WTC11 (cell line): ENCODE data around the gene GGCT. TPM values are rescaled to one million over a fixed set of nuclear protein-coding genes. Genes with fewer than 3 reads are reported as not detected.
"Not testable (repeated sequence)": the region's sequence is repeated elsewhere in the genome, so short reads cannot be mapped to it uniquely, and the experiment has no call there.

Experiments used
- ATAC-seq: fragments of 200-7000 bp; cut with Tn5 transposase; 2 replicates; pipeline ENCODE4 v1.10.0; 2021; ENCODE audit warnings: mild to moderate bottlenecking, moderate library complexity
- CTCF ChIA-PET: fragments of 300-600 bp; sonication (Branson Sonifier 250); formaldehyde crosslinking; loops from one replicate; lab custom pipeline; 2021; ENCODE audit warnings: antibody characterized with exemption; lab: Charles Lee
- POLR2A ChIA-PET: fragments of 350-600 bp; sonication (Branson Sonifier 250); formaldehyde crosslinking; loops from one replicate; lab custom pipeline; 2021; ENCODE audit warnings: antibody characterized with exemption; lab: Charles Lee
- DNase-seq: peaks from one replicate; pipeline ENCODE4 v3.0.0; 2021; ENCODE audit warnings: low spot score
- H3K27ac Mint-ChIP-seq: 2 replicates; pipeline ENCODE4 v1.8.0; 2021; ENCODE audit warnings: mixed read lengths
- H3K27me3 Mint-ChIP-seq: 2 replicates; pipeline ENCODE4 v1.8.0; 2021; ENCODE audit warnings: low read depth, mild to moderate bottlenecking, moderate library complexity, mixed read lengths
- H3K36me3 Mint-ChIP-seq: 2 replicates; pipeline ENCODE4 v1.8.0; 2021; ENCODE audit warnings: mixed read lengths
- H3K4me1 Mint-ChIP-seq: 2 replicates; pipeline ENCODE4 v1.8.0; 2022; ENCODE audit warnings: mixed read lengths
- H3K4me3 Mint-ChIP-seq: 2 replicates; pipeline ENCODE4 v1.8.0; 2021; ENCODE audit warnings: mild to moderate bottlenecking, moderate library complexity, mixed read lengths
- H3K9me3 Mint-ChIP-seq: 2 replicates; pipeline ENCODE4 v1.8.0; 2021; ENCODE audit warnings: mixed read lengths
- ELF4 ChIP-seq: sonication (generic); formaldehyde crosslinking; IDR thresholded peaks from 2 replicates; pipeline ENCODE4 v1.8.1; 2022; ENCODE audit warnings: low read depth, mild to moderate bottlenecking, moderate library complexity, missing genetic modification reagents
- EMX1 ChIP-seq: fragments of 250-450 bp; sonication (Bioruptor Pico); IDR thresholded peaks from 2 replicates; pipeline ENCODE4 v1.8.0; 2021; ENCODE audit warnings: mild to moderate bottlenecking
- ESRRA ChIP-seq: sonication (generic); formaldehyde crosslinking; IDR thresholded peaks from 2 replicates; pipeline ENCODE4 v1.8.1; 2022; ENCODE audit warnings: mild to moderate bottlenecking, missing genetic modification reagents, borderline replicate concordance
- FOXK1 ChIP-seq: sonication (generic); formaldehyde crosslinking; IDR thresholded peaks from 2 replicates; pipeline ENCODE4 v1.8.0; 2022; ENCODE audit warnings: mild to moderate bottlenecking, moderate library complexity, missing genetic modification reagents
- KAT7 ChIP-seq: sonication (generic); formaldehyde crosslinking; IDR thresholded peaks from 2 replicates; pipeline ENCODE4 v1.8.1; 2023; ENCODE audit warnings: missing genetic modification reagents, mild to moderate bottlenecking, borderline replicate concordance
- MXD4 ChIP-seq: fragments of 250-450 bp; sonication (Bioruptor Pico); IDR thresholded peaks from 2 replicates; pipeline ENCODE4 v1.8.0; 2021; ENCODE audit warnings: mild to moderate bottlenecking, moderate library complexity, borderline replicate concordance
- MYBL2 ChIP-seq: sonication (generic); formaldehyde crosslinking; IDR thresholded peaks from 2 replicates; pipeline ENCODE4 v1.8.1; 2023; ENCODE audit warnings: mild to moderate bottlenecking, moderate library complexity, missing genetic modification reagents
- NR2C2 ChIP-seq: sonication (generic); formaldehyde crosslinking; IDR thresholded peaks from 2 replicates; pipeline ENCODE4 v1.8.0; 2022; ENCODE audit warnings: mild to moderate bottlenecking, missing genetic modification reagents
- NR3C1 ChIP-seq: sonication (generic); formaldehyde crosslinking; conservative IDR thresholded peaks from 2 replicates; pipeline ENCODE4 v1.8.1; 2023; ENCODE audit warnings: low read depth, mild to moderate bottlenecking, missing genetic modification reagents
- PRRX2 ChIP-seq: fragments of 250-450 bp; sonication (Bioruptor Pico); IDR thresholded peaks from 2 replicates; pipeline ENCODE4 v1.8.0; 2021; ENCODE audit warnings: mild to moderate bottlenecking
- RORB ChIP-seq: fragments of 250-450 bp; sonication (Bioruptor Pico); IDR thresholded peaks from 2 replicates; pipeline ENCODE4 v1.9.0; 2021; ENCODE audit warnings: mild to moderate bottlenecking
- SP1 ChIP-seq: sonication (generic); formaldehyde crosslinking; conservative IDR thresholded peaks from 2 replicates; pipeline ENCODE4 v1.8.1; 2022; ENCODE audit warnings: missing genetic modification reagents
- TEAD4 ChIP-seq: sonication (generic); formaldehyde crosslinking; IDR thresholded peaks from 2 replicates; pipeline ENCODE4 v1.8.0; 2022; ENCODE audit warnings: mild to moderate bottlenecking, missing genetic modification reagents
- ZNF219 ChIP-seq: sonication (generic); formaldehyde crosslinking; IDR thresholded peaks from 2 replicates; pipeline ENCODE4 v1.8.0; 2023; ENCODE audit warnings: missing genetic modification reagents, mild to moderate bottlenecking, borderline replicate concordance
- ZNF263 ChIP-seq: sonication (generic); formaldehyde crosslinking; IDR thresholded peaks from 2 replicates; pipeline ENCODE4 v1.8.1; 2022; ENCODE audit warnings: low read depth, mild to moderate bottlenecking, moderate library complexity, missing genetic modification reagents
- ZNF317 ChIP-seq: sonication (generic); formaldehyde crosslinking; IDR thresholded peaks from 2 replicates; pipeline ENCODE4 v1.8.1; 2023; ENCODE audit warnings: low read depth, mild to moderate bottlenecking, moderate library complexity, missing genetic modification reagents, borderline replicate concordance
- ZNF416 ChIP-seq: fragments of 250-450 bp; sonication (Bioruptor Pico); IDR thresholded peaks from 2 replicates; pipeline ENCODE4 v1.9.0; 2021; ENCODE audit warnings: mild to moderate bottlenecking, inconsistent platforms
- total RNA-seq: library from RNA; stranded (reverse); gene quantifications from 3 replicates; pipeline ENCODE4 v1.2.3, GENCODE V29; 2021
- TF ChIP-seq, protein P1 (sequence below): sonication (generic); formaldehyde crosslinking; IDR thresholded peaks from 2 replicates; pipeline ENCODE4 v1.8.1; 2023; ENCODE audit warnings: mild to moderate bottlenecking, missing genetic modification reagents
- TF ChIP-seq, protein P2 (sequence below): sonication (generic); formaldehyde crosslinking; IDR thresholded peaks from 2 replicates; pipeline ENCODE4 v1.8.0; 2022; ENCODE audit warnings: mild to moderate bottlenecking, missing genetic modification reagents
- TF ChIP-seq, protein P3 (sequence below): fragments of 250-450 bp; sonication (Bioruptor Pico); IDR thresholded peaks from 2 replicates; pipeline ENCODE4 v1.9.0; 2021; ENCODE audit warnings: mild to moderate bottlenecking
- TF ChIP-seq, protein P4 (sequence below): sonication (generic); formaldehyde crosslinking; conservative IDR thresholded peaks from 2 replicates; pipeline ENCODE4 v1.8.1; 2023; ENCODE audit warnings: mild to moderate bottlenecking, low read depth, missing genetic modification reagents, moderate library complexity
- TF ChIP-seq, protein P5 (sequence below): sonication (generic); formaldehyde crosslinking; IDR thresholded peaks from 2 replicates; pipeline ENCODE4 v1.8.0; 2023; ENCODE audit warnings: missing genetic modification reagents, mild to moderate bottlenecking, borderline replicate concordance

GGCT gene
- total RNA-seq, 1 experiment from 2014 or later, result 95.4 TPM

DNA sequence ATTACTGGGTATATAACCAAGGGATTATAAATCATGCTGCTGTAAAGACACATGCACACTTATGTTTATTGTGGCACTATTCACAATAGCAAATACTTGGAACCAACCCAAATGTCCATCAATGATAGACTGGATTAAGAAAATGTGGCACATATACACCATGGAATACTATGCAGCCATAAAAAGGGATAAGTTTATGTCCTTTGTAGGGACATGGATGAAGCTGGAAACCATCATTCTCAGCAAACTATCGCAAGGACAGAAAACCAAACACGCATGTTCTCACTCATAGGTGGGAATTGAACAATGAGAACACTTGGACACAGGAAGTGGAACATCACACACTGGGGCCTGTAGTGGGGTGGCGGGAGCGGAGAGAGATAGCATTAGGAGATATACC, 38.5 kb upstream of the GGCT start:
- H3K27ac Mint-ChIP-seq, H3K4me3 Mint-ChIP-seq, POLR2A ChIA-PET, ATAC-seq, CTCF ChIA-PET, H3K36me3 Mint-ChIP-seq, H3K9me3 Mint-ChIP-seq, DNase-seq: not testable (repeated sequence)
- Mint-ChIP-seq H3K4me1 (peaks cover 13% of the 10 kb centered on the region), H3K27me3 (peaks cover 14% of the 10 kb centered on the region)

DNA sequence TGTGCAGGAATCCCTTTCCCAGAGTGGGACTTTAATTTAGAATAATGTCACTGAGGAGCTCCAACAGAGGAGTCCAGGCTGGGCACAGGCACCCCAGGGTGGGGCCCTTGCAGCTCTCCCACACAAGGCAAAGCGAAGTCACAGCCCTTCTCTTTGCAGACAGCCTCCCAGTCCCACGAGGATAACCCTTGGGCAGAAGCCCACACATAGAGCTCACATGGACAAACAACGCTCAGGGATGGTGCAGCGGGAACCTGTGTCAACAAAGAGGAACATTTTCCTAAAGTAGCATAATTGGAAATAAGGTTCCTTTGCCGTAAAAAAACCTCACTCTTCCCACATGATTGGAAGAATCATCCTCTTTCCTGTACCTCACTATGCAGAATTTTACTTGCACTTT, 29.3 kb upstream of the GGCT start:
- H3K27me3 Mint-ChIP-seq, result peaks cover 10% of the 10 kb centered on the region
- H3K4me3 Mint-ChIP-seq, result no peak overlapping the region
- peaks cover 27% of the 10 kb centered on the region for H3K9me3 Mint-ChIP-seq
- ATAC-seq (no peak), DNase-seq (no peak)
- ChIA-PET POLR2A (no interaction called here), CTCF (interaction anchor here (2.1 kb wide), 1 partner anchor 30 kb away, joined by 5 read pairs; no protein-coding TSS in a partner anchor)
- H3K36me3 Mint-ChIP-seq, result peaks cover 14% of the 10 kb centered on the region
- TF ChIP-seq MXD4, result no peak
- no peak for TF ChIP-seq NR2C2 (CRISPR knock-in tag)
- no peak for TF ChIP-seq ELF4 (CRISPR knock-in tag)
- no peak for TF ChIP-seq KAT7 (CRISPR knock-in tag)
- no peak for TF ChIP-seq ZNF416 (CRISPR knock-in tag)
- no peak for TF ChIP-seq EMX1 (CRISPR knock-in tag)
- TF ChIP-seq, protein P1, sequence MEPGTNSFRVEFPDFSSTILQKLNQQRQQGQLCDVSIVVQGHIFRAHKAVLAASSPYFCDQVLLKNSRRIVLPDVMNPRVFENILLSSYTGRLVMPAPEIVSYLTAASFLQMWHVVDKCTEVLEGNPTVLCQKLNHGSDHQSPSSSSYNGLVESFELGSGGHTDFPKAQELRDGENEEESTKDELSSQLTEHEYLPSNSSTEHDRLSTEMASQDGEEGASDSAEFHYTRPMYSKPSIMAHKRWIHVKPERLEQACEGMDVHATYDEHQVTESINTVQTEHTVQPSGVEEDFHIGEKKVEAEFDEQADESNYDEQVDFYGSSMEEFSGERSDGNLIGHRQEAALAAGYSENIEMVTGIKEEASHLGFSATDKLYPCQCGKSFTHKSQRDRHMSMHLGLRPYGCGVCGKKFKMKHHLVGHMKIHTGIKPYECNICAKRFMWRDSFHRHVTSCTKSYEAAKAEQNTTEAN (CRISPR knock-in tag), result no peak
- TF ChIP-seq, protein P2, sequence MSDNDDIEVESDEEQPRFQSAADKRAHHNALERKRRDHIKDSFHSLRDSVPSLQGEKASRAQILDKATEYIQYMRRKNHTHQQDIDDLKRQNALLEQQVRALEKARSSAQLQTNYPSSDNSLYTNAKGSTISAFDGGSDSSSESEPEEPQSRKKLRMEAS (CRISPR knock-in tag), result no peak
- no peak for TF ChIP-seq MYBL2
- TF ChIP-seq ZNF263 (CRISPR knock-in tag), result no peak
- H3K27ac Mint-ChIP-seq, result no peak overlapping the region
- H3K4me1 Mint-ChIP-seq, result no peaks in the 10 kb centered on the region

DNA sequence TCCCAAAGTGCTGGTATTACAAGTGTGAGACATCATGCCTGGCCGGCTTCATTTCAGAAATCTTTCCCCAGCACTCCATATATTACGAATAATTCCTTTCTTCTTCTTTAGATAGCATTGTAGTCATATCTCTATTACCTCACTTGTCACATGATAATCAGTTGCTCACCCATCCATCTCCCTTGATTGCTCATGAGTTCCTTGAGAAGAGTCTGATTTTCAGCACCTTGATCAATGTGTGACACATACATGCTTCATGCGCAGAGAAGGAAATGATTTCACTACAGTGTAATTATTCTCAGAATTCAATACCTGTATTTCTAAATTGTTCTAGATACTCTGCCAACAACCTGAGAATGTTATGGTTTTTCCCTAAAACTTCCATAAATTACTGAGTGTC, 26.7 kb upstream of the GGCT start:
- ChIA-PET CTCF (interaction anchor here (0.6 kb wide), 1 partner anchor 118 kb away, joined by 5 read pairs; no protein-coding TSS in a partner anchor), POLR2A (no interaction called here)
- no peaks in the 10 kb centered on the region for H3K4me1 Mint-ChIP-seq
- H3K27me3 Mint-ChIP-seq, result peaks cover 11% of the 10 kb centered on the region; the same call in 1 of the 2 replicates
- no peak overlapping the region for H3K27ac Mint-ChIP-seq
- peaks cover 9% of the 10 kb centered on the region for H3K9me3 Mint-ChIP-seq
- H3K4me3 Mint-ChIP-seq, result no peak overlapping the region
- peaks cover under 1% of the 10 kb centered on the region; the same call in 1 of the 2 replicates for H3K36me3 Mint-ChIP-seq
- no peak for ATAC-seq
- DNase-seq, result no peak
- no peak for TF ChIP-seq MXD4
- no peak for TF ChIP-seq FOXK1 (CRISPR knock-in tag)
- TF ChIP-seq, protein P3, sequence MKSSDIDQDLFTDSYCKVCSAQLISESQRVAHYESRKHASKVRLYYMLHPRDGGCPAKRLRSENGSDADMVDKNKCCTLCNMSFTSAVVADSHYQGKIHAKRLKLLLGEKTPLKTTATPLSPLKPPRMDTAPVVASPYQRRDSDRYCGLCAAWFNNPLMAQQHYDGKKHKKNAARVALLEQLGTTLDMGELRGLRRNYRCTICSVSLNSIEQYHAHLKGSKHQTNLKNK (CRISPR knock-in tag), result no peak
- TF ChIP-seq ZNF317, result no peak
- TF ChIP-seq, protein P4, sequence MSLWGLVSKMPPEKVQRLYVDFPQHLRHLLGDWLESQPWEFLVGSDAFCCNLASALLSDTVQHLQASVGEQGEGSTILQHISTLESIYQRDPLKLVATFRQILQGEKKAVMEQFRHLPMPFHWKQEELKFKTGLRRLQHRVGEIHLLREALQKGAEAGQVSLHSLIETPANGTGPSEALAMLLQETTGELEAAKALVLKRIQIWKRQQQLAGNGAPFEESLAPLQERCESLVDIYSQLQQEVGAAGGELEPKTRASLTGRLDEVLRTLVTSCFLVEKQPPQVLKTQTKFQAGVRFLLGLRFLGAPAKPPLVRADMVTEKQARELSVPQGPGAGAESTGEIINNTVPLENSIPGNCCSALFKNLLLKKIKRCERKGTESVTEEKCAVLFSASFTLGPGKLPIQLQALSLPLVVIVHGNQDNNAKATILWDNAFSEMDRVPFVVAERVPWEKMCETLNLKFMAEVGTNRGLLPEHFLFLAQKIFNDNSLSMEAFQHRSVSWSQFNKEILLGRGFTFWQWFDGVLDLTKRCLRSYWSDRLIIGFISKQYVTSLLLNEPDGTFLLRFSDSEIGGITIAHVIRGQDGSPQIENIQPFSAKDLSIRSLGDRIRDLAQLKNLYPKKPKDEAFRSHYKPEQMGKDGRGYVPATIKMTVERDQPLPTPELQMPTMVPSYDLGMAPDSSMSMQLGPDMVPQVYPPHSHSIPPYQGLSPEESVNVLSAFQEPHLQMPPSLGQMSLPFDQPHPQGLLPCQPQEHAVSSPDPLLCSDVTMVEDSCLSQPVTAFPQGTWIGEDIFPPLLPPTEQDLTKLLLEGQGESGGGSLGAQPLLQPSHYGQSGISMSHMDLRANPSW (CRISPR knock-in tag), result no peak
- no peak for TF ChIP-seq PRRX2 (CRISPR knock-in tag)
- TF ChIP-seq SP1, result no peak
- no peak for TF ChIP-seq RORB
- TF ChIP-seq, protein P5, sequence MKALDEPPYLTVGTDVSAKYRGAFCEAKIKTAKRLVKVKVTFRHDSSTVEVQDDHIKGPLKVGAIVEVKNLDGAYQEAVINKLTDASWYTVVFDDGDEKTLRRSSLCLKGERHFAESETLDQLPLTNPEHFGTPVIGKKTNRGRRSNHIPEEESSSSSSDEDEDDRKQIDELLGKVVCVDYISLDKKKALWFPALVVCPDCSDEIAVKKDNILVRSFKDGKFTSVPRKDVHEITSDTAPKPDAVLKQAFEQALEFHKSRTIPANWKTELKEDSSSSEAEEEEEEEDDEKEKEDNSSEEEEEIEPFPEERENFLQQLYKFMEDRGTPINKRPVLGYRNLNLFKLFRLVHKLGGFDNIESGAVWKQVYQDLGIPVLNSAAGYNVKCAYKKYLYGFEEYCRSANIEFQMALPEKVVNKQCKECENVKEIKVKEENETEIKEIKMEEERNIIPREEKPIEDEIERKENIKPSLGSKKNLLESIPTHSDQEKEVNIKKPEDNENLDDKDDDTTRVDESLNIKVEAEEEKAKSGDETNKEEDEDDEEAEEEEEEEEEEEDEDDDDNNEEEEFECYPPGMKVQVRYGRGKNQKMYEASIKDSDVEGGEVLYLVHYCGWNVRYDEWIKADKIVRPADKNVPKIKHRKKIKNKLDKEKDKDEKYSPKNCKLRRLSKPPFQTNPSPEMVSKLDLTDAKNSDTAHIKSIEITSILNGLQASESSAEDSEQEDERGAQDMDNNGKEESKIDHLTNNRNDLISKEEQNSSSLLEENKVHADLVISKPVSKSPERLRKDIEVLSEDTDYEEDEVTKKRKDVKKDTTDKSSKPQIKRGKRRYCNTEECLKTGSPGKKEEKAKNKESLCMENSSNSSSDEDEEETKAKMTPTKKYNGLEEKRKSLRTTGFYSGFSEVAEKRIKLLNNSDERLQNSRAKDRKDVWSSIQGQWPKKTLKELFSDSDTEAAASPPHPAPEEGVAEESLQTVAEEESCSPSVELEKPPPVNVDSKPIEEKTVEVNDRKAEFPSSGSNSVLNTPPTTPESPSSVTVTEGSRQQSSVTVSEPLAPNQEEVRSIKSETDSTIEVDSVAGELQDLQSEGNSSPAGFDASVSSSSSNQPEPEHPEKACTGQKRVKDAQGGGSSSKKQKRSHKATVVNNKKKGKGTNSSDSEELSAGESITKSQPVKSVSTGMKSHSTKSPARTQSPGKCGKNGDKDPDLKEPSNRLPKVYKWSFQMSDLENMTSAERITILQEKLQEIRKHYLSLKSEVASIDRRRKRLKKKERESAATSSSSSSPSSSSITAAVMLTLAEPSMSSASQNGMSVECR (CRISPR knock-in tag), result no peak
- no peak for TF ChIP-seq ESRRA
- no peak for TF ChIP-seq NR3C1 (CRISPR knock-in tag)
- TF ChIP-seq ZNF416 (CRISPR knock-in tag), result no peak
- TF ChIP-seq TEAD4, result no peak
- no peak for TF ChIP-seq ZNF219
